ENCODE results near the gene SPG21.

DNA sequence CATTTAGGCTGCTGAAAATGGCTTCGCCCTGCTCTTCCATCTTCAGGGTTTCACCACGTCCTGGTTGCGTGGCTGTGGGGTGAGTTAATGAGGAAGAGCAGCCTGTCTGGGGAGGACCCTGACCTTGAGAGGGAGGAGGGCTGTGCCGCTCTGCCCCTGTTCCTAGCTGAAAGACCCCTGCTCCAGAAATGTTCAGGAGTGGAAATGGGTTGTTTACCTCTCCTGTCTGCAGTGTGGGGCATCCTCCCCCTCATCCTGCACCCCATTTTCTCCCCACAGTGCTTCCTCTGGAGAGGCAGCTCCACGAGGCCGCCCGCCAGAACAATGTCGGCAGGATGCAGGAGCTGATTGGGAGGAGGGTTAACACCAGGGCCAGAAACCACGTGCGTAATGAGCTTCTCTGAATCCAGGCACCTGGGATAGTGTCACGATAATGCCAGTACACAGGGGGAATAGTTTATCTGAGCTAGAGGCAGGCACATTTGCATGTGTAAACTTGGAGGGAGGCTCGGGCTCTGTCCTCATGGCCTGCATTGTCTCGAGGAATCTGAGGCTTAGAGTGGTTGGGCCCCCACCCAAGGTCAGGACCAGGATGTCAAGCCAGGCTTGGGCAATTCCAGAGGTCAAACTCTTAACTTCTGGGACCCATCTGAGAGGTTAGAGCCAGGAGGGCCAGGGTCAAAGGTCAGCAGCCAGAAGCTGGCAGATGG lies 74.0 kb downstream of the SPG21 start:
- TF ChIP-seq EZH2 (IDR thresholded peaks at IDR 0.05; ENCODE audit: low read length, unreplicated experiment), result no peak
- TF ChIP-seq, protein P1, sequence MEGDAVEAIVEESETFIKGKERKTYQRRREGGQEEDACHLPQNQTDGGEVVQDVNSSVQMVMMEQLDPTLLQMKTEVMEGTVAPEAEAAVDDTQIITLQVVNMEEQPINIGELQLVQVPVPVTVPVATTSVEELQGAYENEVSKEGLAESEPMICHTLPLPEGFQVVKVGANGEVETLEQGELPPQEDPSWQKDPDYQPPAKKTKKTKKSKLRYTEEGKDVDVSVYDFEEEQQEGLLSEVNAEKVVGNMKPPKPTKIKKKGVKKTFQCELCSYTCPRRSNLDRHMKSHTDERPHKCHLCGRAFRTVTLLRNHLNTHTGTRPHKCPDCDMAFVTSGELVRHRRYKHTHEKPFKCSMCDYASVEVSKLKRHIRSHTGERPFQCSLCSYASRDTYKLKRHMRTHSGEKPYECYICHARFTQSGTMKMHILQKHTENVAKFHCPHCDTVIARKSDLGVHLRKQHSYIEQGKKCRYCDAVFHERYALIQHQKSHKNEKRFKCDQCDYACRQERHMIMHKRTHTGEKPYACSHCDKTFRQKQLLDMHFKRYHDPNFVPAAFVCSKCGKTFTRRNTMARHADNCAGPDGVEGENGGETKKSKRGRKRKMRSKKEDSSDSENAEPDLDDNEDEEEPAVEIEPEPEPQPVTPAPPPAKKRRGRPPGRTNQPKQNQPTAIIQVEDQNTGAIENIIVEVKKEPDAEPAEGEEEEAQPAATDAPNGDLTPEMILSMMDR (conservative IDR thresholded peaks at IDR 0.05; ENCODE audit: low read depth, low read length), result no peak
- no peak for TF ChIP-seq EZH2phosphoT487 (IDR thresholded peaks at IDR 0.05; ENCODE audit: borderline replicate concordance, low read length)

All from PC-3 (cell line).